A549 (cell line): ENCODE measurements around the gene NRARP. TPM values are rescaled to one million over a fixed set of nuclear protein-coding genes. Genes with fewer than 3 reads are reported as not detected.

Experiments
- ATAC-seq, 2 experiments: fragments of 200-7000 bp in 1 of 2; fragments of >200 bp in 1 of 2; cut with Nextera tagmentation in 1 of 2; cut with Tn5 transposase in 1 of 2; 3 replicates each; pipeline versions ENCODE4 v1.8.0 to v1.9.1; 2018 to 2020; ENCODE audit warnings: mild to moderate bottlenecking in 1 of 2, moderate library complexity in 1 of 2
- CTCF ChIA-PET: fragments of 300-600 bp; sonication (Branson Sonifier 250); formaldehyde crosslinking; extraction: SDS; loops from one replicate; lab custom pipeline; 2021; ENCODE audit warnings: antibody characterized with exemption, inconsistent platforms; lab: Yijun Ruan, JAX
- POLR2A ChIA-PET: fragments of 350-600 bp; formaldehyde crosslinking; extraction: SDS; loops from one replicate; lab custom pipeline; 2021; ENCODE audit warnings: antibody characterized with exemption, inconsistent platforms; lab: Yijun Ruan, JAX
- DNase-seq, 2 experiments: peaks; one replicate each; pipeline versions ENCODE4 v3.0.0 to v3.0.0-alpha.2; 2011 to 2016; ENCODE audit warnings: low read depth in 1 of 2, low spot score in 1 of 2
- FAIRE-seq: peaks from 2 replicates; lab custom pipeline; 2011; peaks lifted over from hg19 to GRCh38; lab: Jason Lieb, UNC
- H3K27ac ChIP-seq, 2 experiments: fragments of >200 bp; sonication (Bioruptor Twin); formaldehyde crosslinking; 3 replicates each; pipeline ENCODE4 v1.5.1; 2016 to 2017
- H3K4me1 ChIP-seq: fragments of >200 bp; sonication (Bioruptor Twin); formaldehyde crosslinking; 3 replicates; pipeline ENCODE4 v1.6.1; 2016
- H3K4me2 ChIP-seq: fragments of >200 bp; sonication (Bioruptor Twin); formaldehyde crosslinking; 3 replicates; pipeline ENCODE4 v1.6.1; 2016
- H3K4me3 ChIP-seq: fragments of >200 bp; sonication (Bioruptor Twin); formaldehyde crosslinking; 3 replicates; pipeline ENCODE4 v1.5.1; 2016
- H3K9me3 ChIP-seq: fragments of >200 bp; sonication (Bioruptor Twin); formaldehyde crosslinking; 3 replicates; pipeline ENCODE4 v1.6.1; 2016
- CHD2 ChIP-seq: fragments of 150-350 bp; IDR thresholded peaks from 2 replicates; pipeline ENCODE4 v1.6.1; 2014; ENCODE audit warnings: low read length; ENCODE audit not compliant: partially characterized antibody
- EP300 ChIP-seq, 2 experiments: fragments of >200 bp; sonication (Bioruptor Twin); formaldehyde crosslinking; IDR thresholded peaks; 2 replicates in 1 of 2; 3 replicates in 1 of 2; pipeline ENCODE4 v1.6.1; 2016 to 2017
- GATA3 ChIP-seq: IDR thresholded peaks from 2 replicates; pipeline ENCODE4 v1.6.1; 2012; ENCODE audit warnings: borderline replicate concordance
- HDAC2 ChIP-seq: fragments of 200-600 bp; sonication (generic); IDR thresholded peaks from 2 replicates; pipeline ENCODE4 v1.6.1; 2016
- HEYL ChIP-seq: fragments of 250-450 bp; sonication (Bioruptor Pico); IDR thresholded peaks from 2 replicates; pipeline ENCODE4 v1.8.0; 2021; ENCODE audit warnings: mild to moderate bottlenecking, moderate library complexity
- MAZ ChIP-seq: fragments of 150-350 bp; IDR thresholded peaks from 2 replicates; pipeline ENCODE4 v1.6.1; 2014; ENCODE audit warnings: antibody characterized with exemption, low read depth, low read length, borderline replicate concordance
- MYC ChIP-seq: IDR thresholded peaks from 2 replicates; pipeline ENCODE4 v1.6.1; 2012; ENCODE audit warnings: mild to moderate bottlenecking, inconsistent platforms, low read length, improper control_type of control experiment, borderline replicate concordance
- NPAS2 ChIP-seq: fragments of 250-450 bp; sonication (Bioruptor Pico); IDR thresholded peaks from 2 replicates; pipeline ENCODE4 v1.8.0; 2022; ENCODE audit warnings: mild to moderate bottlenecking, moderate library complexity, borderline replicate concordance
- POLR2AphosphoS2 ChIP-seq: conservative IDR thresholded peaks from 2 replicates; pipeline ENCODE4 v1.6.1; 2012; ENCODE audit warnings: low read length, improper control_type of control experiment, inconsistent platforms
- RFX5 ChIP-seq: fragments of 450-650 bp; IDR thresholded peaks from 2 replicates; pipeline ENCODE4 v1.7.1; 2014; ENCODE audit warnings: antibody characterized with exemption, mild to moderate bottlenecking, moderate library complexity
- SMC3 ChIP-seq: fragments of >200 bp; sonication (Bioruptor Twin); formaldehyde crosslinking; IDR thresholded peaks from 3 replicates; pipeline ENCODE4 v1.6.1; 2018; ENCODE audit warnings: inconsistent platforms
- TFCP2L1 ChIP-seq: fragments of 250-450 bp; sonication (Bioruptor Pico); IDR thresholded peaks from 2 replicates; pipeline ENCODE4 v1.5.0; 2021; ENCODE audit warnings: mild to moderate bottlenecking
- ZSCAN20 ChIP-seq: fragments of 250-450 bp; sonication (Bioruptor Pico); IDR thresholded peaks from 2 replicates; pipeline ENCODE4 v1.8.0; 2022; ENCODE audit warnings: mild to moderate bottlenecking, moderate library complexity
- WGBS: methylation state at CpG from one replicate; pipeline ENCODE4 v1.1.6; 2017; ENCODE audit errors: missing lambda C conversion rate; 5-methylcytosine and 5-hydroxymethylcytosine counted together
- polyA plus RNA-seq, 4 experiments: library from polyadenylated mRNA; depleted of rRNA in 3 of 4; stranded (reverse); fragments of >200 nt; fragmentation: RNase III in 1 of 4; extraction: RNeasy Plus Mini Kit Qiagen cat#74134 plus additional on column Dnase treatment in 1 of 4; gene quantifications; 2 replicates in 3 of 4; 3 replicates in 1 of 4; pipeline ENCODE4 v1.2.3, GENCODE V29; 2011 to 2017
- TF ChIP-seq, protein P1 (sequence below): fragments of 250-450 bp; sonication (Bioruptor Pico); IDR thresholded peaks from 2 replicates; pipeline ENCODE4 v1.5.0; 2020; ENCODE audit warnings: low read depth, mild to moderate bottlenecking, moderate library complexity
- TF ChIP-seq, protein P2 (sequence below): fragments of >200 bp; sonication (Bioruptor Twin); formaldehyde crosslinking; IDR thresholded peaks from 3 replicates; pipeline ENCODE4 v1.6.1; 2016
- TF ChIP-seq, protein P3 (sequence below): fragments of 450-650 bp; IDR thresholded peaks from 2 replicates; pipeline ENCODE4 v1.6.1; 2014; ENCODE audit warnings: antibody characterized with exemption
- TF ChIP-seq, protein P4 (sequence below): fragments of 150-350 bp; IDR thresholded peaks from 2 replicates; pipeline ENCODE4 v1.6.1; 2014; ENCODE audit warnings: low read depth, mild to moderate bottlenecking, low read length
- TF ChIP-seq, protein P5 (sequence below): IDR thresholded peaks from 2 replicates; pipeline ENCODE4 v1.6.1; 2012
- TF ChIP-seq, protein P6 (sequence below): IDR thresholded peaks from 2 replicates; pipeline ENCODE4 v1.6.1; 2012; ENCODE audit warnings: low read depth, borderline replicate concordance

The NRARP gene
- polyA plus RNA-seq, 2 of the 4 experiments (the other 2 are of a cell fraction) = 1.3 to 5.1 TPM

DNA sequence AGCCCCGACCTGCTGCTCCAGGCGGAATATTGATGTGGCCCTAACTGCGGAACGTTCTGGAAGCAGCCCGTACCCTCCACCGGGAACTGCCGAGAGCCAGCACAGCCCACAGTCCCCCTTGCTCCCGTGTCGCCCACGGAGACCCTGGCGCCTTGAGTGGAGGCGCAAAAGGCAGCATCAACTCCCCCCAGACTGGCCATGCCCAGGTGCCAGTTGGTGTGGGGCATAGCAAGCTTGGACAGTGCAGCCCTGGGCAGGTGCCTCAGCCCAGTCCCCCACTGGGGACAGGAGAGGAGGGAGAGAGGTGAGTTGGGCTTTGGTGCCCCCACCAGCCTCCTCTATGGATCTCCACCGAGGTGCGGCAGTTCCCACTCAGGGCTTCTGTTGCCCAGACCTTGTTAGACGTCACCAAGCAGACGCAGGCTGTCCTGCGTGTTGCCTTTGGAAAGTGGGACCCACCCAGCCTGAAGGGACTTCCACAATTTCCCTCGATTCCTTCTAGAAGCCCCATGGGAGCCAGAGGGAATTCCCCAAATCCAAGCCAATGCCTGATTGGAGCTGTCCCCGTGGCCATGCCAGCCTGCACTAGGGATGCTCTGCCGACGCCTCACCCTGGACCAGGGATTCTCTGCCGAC is 19.8 kb upstream of the NRARP start:
- peaks cover 2% of the 10 kb centered on the region for H3K4me1 ChIP-seq
- TF ChIP-seq MAZ = no peak
- no peak for TF ChIP-seq RFX5
- no peak for TF ChIP-seq EP300 (IDR thresholded peaks at IDR 0.05)
- TF ChIP-seq SMC3 = no peak
- no peak for TF ChIP-seq HDAC2
- TF ChIP-seq CHD2 = no peak
- TF ChIP-seq NPAS2 (CRISPR knock-in tag) = no peak
- TF ChIP-seq, protein P1, sequence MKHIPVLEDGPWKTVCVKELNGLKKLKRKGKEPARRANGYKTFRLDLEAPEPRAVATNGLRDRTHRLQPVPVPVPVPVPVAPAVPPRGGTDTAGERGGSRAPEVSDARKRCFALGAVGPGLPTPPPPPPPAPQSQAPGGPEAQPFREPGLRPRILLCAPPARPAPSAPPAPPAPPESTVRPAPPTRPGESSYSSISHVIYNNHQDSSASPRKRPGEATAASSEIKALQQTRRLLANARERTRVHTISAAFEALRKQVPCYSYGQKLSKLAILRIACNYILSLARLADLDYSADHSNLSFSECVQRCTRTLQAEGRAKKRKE (CRISPR knock-in tag) = no peak
- TF ChIP-seq, protein P2, sequence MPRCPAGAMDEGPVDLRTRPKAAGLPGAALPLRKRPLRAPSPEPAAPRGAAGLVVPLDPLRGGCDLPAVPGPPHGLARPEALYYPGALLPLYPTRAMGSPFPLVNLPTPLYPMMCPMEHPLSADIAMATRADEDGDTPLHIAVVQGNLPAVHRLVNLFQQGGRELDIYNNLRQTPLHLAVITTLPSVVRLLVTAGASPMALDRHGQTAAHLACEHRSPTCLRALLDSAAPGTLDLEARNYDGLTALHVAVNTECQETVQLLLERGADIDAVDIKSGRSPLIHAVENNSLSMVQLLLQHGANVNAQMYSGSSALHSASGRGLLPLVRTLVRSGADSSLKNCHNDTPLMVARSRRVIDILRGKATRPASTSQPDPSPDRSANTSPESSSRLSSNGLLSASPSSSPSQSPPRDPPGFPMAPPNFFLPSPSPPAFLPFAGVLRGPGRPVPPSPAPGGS = no peak
- FAIRE-seq = no peak
- CTCF ChIA-PET = no interaction called here
- H3K4me3 ChIP-seq = no peak overlapping the region
- no peak overlapping the region for H3K27ac ChIP-seq
- no peaks in the 10 kb centered on the region for H3K9me3 ChIP-seq
- POLR2A ChIA-PET = no interaction called here
- no peak for ATAC-seq
- no peak overlapping the region for H3K4me2 ChIP-seq
- no peak for DNase-seq
- WGBS = 62% methylated on average over 22 of the region's 22 CpGs

DNA sequence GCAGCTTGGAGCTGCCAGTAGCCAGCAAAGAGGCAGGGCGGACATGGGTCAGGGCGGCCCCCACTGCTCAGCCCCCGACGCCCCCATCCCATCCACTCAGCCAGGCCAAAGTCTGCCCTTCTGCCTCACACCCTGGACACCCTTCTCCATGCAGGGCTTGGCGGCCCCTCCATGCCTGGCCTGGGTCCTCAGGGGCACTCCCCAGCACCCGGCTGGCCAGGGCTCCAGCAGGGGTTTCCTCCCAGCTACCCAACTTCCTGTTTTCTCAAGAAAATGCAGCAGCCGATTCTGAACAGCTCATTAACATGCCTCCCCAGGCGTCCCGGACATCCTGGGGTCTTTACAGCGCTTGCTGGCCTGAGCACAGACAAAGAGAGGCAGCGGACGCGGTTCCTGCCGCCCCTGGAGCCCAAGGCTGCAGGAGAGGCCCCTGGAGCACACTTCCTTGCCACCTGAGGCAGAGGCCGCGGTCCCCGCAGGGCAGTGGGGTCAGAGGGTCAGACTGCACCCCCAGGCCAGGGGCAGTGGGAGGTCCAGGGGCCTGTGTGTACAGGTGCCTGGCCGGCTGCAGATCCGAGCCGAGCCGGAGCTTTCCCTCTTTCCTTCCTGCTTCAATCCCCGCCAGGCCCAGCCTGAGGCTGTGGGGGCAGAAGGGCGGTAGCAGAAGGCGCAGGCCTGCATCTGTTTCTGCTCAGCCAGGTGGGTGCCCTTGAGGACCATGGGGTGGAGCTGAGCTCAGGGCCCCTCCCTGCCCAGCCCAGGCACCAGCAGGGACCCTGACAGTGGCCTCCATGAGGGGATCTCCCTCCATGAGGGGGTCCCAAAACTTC is 18.7 kb upstream of the NRARP start:
- WGBS = 49% methylated on average over 13 of the region's 24 CpGs
- POLR2A ChIA-PET = interaction anchor here (0.7 kb wide), 1 partner anchor 19 kb away, joined by 3 read pairs; the partner anchor contains the start of gene NRARP
- H3K4me1 ChIP-seq = peaks cover 10% of the 10 kb centered on the region
- H3K27ac ChIP-seq = no peak overlapping the region
- ATAC-seq (no peak), DNase-seq (no peak)
- CTCF ChIA-PET = interaction anchor here (0.8 kb wide), 2 partner anchors 18 to 54 kb away, joined by 3 read pairs; partner anchors contain the start of gene NRARP
- H3K4me2 ChIP-seq = no peak overlapping the region
- TF ChIP-seq, protein P3, sequence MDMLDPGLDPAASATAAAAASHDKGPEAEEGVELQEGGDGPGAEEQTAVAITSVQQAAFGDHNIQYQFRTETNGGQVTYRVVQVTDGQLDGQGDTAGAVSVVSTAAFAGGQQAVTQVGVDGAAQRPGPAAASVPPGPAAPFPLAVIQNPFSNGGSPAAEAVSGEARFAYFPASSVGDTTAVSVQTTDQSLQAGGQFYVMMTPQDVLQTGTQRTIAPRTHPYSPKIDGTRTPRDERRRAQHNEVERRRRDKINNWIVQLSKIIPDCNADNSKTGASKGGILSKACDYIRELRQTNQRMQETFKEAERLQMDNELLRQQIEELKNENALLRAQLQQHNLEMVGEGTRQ = no peak
- no peak for TF ChIP-seq HDAC2
- TF ChIP-seq, all 56 proteins: peak for 0
- FAIRE-seq = no peak
- Histone ChIP-seq H3K4me3 (no peak overlapping the region), H3K9me3 (no peaks in the 10 kb centered on the region)

DNA sequence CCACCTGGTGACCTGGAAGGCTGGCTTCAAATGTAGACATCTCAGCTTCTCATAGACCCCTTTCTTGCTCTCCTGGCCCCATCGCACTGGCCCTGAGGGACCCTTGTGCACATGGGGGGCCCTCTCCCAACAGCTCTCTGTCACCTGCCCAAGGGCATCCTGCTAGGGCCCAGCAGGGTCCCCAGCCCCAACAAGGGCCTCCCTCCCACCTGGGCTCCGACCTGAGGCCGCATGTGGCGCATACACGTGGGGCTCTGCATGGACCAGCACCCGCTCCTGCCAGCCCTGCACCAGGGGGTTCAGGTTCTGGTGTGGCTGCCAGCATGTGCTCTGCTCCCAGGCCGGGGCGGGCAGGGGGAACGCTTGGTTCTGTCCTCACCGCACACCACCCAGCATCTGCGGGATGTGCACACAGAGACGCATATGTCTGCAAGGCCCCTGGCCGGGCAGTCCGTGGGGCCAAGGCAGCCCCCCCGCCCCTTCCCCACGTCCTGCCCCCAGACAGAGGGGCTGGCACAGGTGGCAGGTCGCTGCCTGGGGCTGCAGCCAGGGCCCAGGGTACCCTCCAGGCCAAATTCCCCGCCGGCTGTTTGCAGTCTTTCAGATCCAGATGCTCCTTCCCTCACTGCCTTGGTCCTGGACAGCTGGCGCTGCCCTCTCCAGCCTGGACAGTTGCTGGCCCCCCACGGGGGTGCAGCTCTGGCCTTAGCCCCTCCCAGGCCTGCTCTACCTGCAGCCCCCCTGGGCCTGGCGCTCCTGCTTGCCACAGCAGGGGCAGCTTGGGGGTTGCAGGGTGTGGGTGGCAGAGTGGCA is 17.9 kb upstream of the NRARP start:
- CTCF ChIA-PET = interaction anchor here (0.8 to 1.0 kb wide), 5 partner anchors 12 to 55 kb away, joined by 3 to 4 read pairs (median 3); partner anchors contain the start of gene NRARP
- ATAC-seq = no peak
- H3K4me3 ChIP-seq = no peak overlapping the region

More for the DNA sequence above, 17.9 kb upstream of the NRARP start:
- WGBS = 78% methylated on average over 10 of the region's 22 CpGs
- FAIRE-seq (no peak), DNase-seq (no peak)
- Histone ChIP-seq H3K4me1 (peaks cover 18% of the 10 kb centered on the region), H3K9me3 (no peaks in the 10 kb centered on the region), H3K4me2 (no peak overlapping the region), H3K27ac (no peak overlapping the region)
- POLR2A ChIA-PET = interaction anchor here (1.7 kb wide), 1 partner anchor 18 kb away, joined by 4 read pairs; the partner anchor contains the start of gene NRARP
- TF ChIP-seq, protein P4, sequence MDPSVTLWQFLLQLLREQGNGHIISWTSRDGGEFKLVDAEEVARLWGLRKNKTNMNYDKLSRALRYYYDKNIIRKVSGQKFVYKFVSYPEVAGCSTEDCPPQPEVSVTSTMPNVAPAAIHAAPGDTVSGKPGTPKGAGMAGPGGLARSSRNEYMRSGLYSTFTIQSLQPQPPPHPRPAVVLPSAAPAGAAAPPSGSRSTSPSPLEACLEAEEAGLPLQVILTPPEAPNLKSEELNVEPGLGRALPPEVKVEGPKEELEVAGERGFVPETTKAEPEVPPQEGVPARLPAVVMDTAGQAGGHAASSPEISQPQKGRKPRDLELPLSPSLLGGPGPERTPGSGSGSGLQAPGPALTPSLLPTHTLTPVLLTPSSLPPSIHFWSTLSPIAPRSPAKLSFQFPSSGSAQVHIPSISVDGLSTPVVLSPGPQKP = no peak
- TF ChIP-seq POLR2AphosphoS2 = no peak
- TF ChIP-seq GATA3 = no peak
- TF ChIP-seq, protein P5, sequence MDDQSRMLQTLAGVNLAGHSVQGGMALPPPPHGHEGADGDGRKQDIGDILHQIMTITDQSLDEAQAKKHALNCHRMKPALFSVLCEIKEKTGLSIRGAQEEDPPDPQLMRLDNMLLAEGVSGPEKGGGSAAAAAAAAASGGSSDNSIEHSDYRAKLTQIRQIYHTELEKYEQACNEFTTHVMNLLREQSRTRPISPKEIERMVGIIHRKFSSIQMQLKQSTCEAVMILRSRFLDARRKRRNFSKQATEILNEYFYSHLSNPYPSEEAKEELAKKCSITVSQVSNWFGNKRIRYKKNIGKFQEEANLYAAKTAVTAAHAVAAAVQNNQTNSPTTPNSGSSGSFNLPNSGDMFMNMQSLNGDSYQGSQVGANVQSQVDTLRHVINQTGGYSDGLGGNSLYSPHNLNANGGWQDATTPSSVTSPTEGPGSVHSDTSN = no peak
- no peak for TF ChIP-seq MYC
- no peak for TF ChIP-seq TFCP2L1 (CRISPR knock-in tag)
- no peak for TF ChIP-seq HEYL (CRISPR knock-in tag)
- TF ChIP-seq ZSCAN20 = no peak
- TF ChIP-seq, protein P6, sequence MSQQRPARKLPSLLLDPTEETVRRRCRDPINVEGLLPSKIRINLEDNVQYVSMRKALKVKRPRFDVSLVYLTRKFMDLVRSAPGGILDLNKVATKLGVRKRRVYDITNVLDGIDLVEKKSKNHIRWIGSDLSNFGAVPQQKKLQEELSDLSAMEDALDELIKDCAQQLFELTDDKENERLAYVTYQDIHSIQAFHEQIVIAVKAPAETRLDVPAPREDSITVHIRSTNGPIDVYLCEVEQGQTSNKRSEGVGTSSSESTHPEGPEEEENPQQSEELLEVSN = no peak
